ENCODE results near the gene COL13A1. TPM values are rescaled to one million over a fixed set of nuclear protein-coding genes. Genes with fewer than 3 reads are reported as not detected.

Gene COL13A1
- total RNA-seq, 1 donor from 2014 or later, result 9.2 TPM

GRCh38 chr10:69767793-69768192 is 33.9 kb upstream of the COL13A1 start:
- H3K9me3 ChIP-seq, result no peaks in the 10 kb centered on the region
- H3K36me3 ChIP-seq, result no peaks in the 10 kb centered on the region
- no peak overlapping the region for H3K27ac ChIP-seq
- ATAC-seq, result no peak
- no peak for TF ChIP-seq CTCF (IDR thresholded peaks at IDR 0.05)
- intact Hi-C loops (cut with DNase I), result no loop called here
- H3K4me1 ChIP-seq, result no peaks in the 10 kb centered on the region
- no peak overlapping the region for H3K4me3 ChIP-seq
- no peak for DNase-seq
- no peaks in the 10 kb centered on the region for H3K27me3 ChIP-seq (ENCODE audit: low read depth)

- ATAC-seq, result no peak
- no peak overlapping the region for H3K27ac ChIP-seq
- intact Hi-C loops (cut with DNase I), result no loop called here
Observed at GRCh38 chr10:69768386-69768785, 33.3 kb upstream of the COL13A1 start.

GRCh38 chr10:69769395-69769992 is 32.2 kb upstream of the COL13A1 start:
- peak in 1 of 2 donors; percentile 34 for ATAC-seq

More at GRCh38 chr10:69768386-69768785, 33.3 kb upstream of the COL13A1 start:
- Histone ChIP-seq H3K27me3 (ENCODE audit: low read depth) (no peaks in the 10 kb centered on the region), H3K4me3 (no peak overlapping the region), H3K36me3 (no peaks in the 10 kb centered on the region), H3K9me3 (no peaks in the 10 kb centered on the region), H3K4me1 (no peaks in the 10 kb centered on the region)
- no peak for TF ChIP-seq CTCF (IDR thresholded peaks at IDR 0.05)
- no peak for DNase-seq

GRCh38 chr10:69772933-69773704 is 28.6 kb upstream of the COL13A1 start:
- intact Hi-C loops (cut with DNase I), result no loop called here
- no peaks in the 10 kb centered on the region for H3K4me1 ChIP-seq
- no peaks in the 10 kb centered on the region for H3K27me3 ChIP-seq (ENCODE audit: low read depth)
- H3K27ac ChIP-seq, result no peak overlapping the region
- no peaks in the 10 kb centered on the region for H3K36me3 ChIP-seq
- TF ChIP-seq CTCF (IDR thresholded peaks at IDR 0.05), result no peak
- H3K4me3 ChIP-seq, result no peak overlapping the region
- H3K9me3 ChIP-seq, result no peaks in the 10 kb centered on the region
- no peak for DNase-seq
- ATAC-seq, result no peak

More at GRCh38 chr10:69769395-69769992, 32.2 kb upstream of the COL13A1 start:
- H3K4me1 ChIP-seq, result no peaks in the 10 kb centered on the region
- H3K27me3 ChIP-seq (ENCODE audit: low read depth), result no peaks in the 10 kb centered on the region
- intact Hi-C loops (cut with DNase I), result no loop called here
- no peak for TF ChIP-seq CTCF (IDR thresholded peaks at IDR 0.05)
- H3K36me3 ChIP-seq, result no peaks in the 10 kb centered on the region
- no peaks in the 10 kb centered on the region for H3K9me3 ChIP-seq
- DNase-seq, result no peak
- no peak overlapping the region for H3K27ac ChIP-seq
- no peak overlapping the region for H3K4me3 ChIP-seq

- no peak overlapping the region for H3K4me3 ChIP-seq
- no peak for ATAC-seq
- no peaks in the 10 kb centered on the region for H3K9me3 ChIP-seq
- DNase-seq, result no peak
- H3K27me3 ChIP-seq (ENCODE audit: low read depth), result no peaks in the 10 kb centered on the region
- no peaks in the 10 kb centered on the region for H3K4me1 ChIP-seq
- H3K27ac ChIP-seq, result no peak overlapping the region
- no peaks in the 10 kb centered on the region for H3K36me3 ChIP-seq
- no peak for TF ChIP-seq CTCF (IDR thresholded peaks at IDR 0.05)
- intact Hi-C loops (cut with DNase I), result no loop called here
Observed at GRCh38 chr10:69774596-69774995, 27.1 kb upstream of the COL13A1 start.
